ENCODE data around the gene ENOX1.

ENOX1 gene

GRCh38 chr13:43631106-43631505, 155.7 kb downstream of the ENOX1 start:
- no peak for TF ChIP-seq TAF1 (IDR thresholded peaks at IDR 0.05; ENCODE audit: borderline replicate concordance, insufficient read depth, low read length)
- no peak for TF ChIP-seq POLR2AphosphoS5 (IDR thresholded peaks at IDR 0.05; ENCODE audit: low read depth, low read length)
- no peak for TF ChIP-seq FOXP2 (optimal IDR thresholded peaks at IDR 0.05; ENCODE audit: borderline replicate concordance, extremely low read depth, extremely low read length, insufficient read depth)
- TF ChIP-seq SIN3A (IDR thresholded peaks at IDR 0.05; ENCODE audit: borderline replicate concordance, insufficient read depth, low read length) = no peak
- no peak for TF ChIP-seq REST (IDR thresholded peaks at IDR 0.05; ENCODE audit: insufficient read depth in 1 of 2, low read depth in 2 of 2, low read length in 2 of 2)

GRCh38 chr13:43629691-43630480, 156.9 kb downstream of the ENOX1 start:
- TF ChIP-seq REST (IDR thresholded peaks at IDR 0.05; ENCODE audit: insufficient read depth in 1 of 2, low read depth in 2 of 2, low read length in 2 of 2) (no peak), POLR2AphosphoS5 (IDR thresholded peaks at IDR 0.05; ENCODE audit: low read depth, low read length) (no peak), TAF1 (IDR thresholded peaks at IDR 0.05; ENCODE audit: borderline replicate concordance, insufficient read depth, low read length) (no peak), FOXP2 (optimal IDR thresholded peaks at IDR 0.05; ENCODE audit: borderline replicate concordance, extremely low read depth, extremely low read length, insufficient read depth) (no peak), SIN3A (IDR thresholded peaks at IDR 0.05; ENCODE audit: borderline replicate concordance, insufficient read depth, low read length) (no peak)

- TF ChIP-seq REST (IDR thresholded peaks at IDR 0.05; ENCODE audit: insufficient read depth in 1 of 2, low read depth in 2 of 2, low read length in 2 of 2) (no peak), FOXP2 (optimal IDR thresholded peaks at IDR 0.05; ENCODE audit: borderline replicate concordance, extremely low read depth, extremely low read length, insufficient read depth) (no peak), SIN3A (IDR thresholded peaks at IDR 0.05; ENCODE audit: borderline replicate concordance, insufficient read depth, low read length) (no peak), TAF1 (IDR thresholded peaks at IDR 0.05; ENCODE audit: borderline replicate concordance, insufficient read depth, low read length) (no peak), POLR2AphosphoS5 (IDR thresholded peaks at IDR 0.05; ENCODE audit: low read depth, low read length) (no peak)
These were observed 159.8 kb downstream of the ENOX1 start for GRCh38 chr13:43626994-43627393.

GRCh38 chr13:43614063-43614462, 172.7 kb downstream of the ENOX1 start:
- TF ChIP-seq SIN3A (IDR thresholded peaks at IDR 0.05; ENCODE audit: borderline replicate concordance, insufficient read depth, low read length) = no peak
- no peak for TF ChIP-seq REST (IDR thresholded peaks at IDR 0.05; ENCODE audit: insufficient read depth in 1 of 2, low read depth in 2 of 2, low read length in 2 of 2)
- TF ChIP-seq FOXP2 (optimal IDR thresholded peaks at IDR 0.05; ENCODE audit: borderline replicate concordance, extremely low read depth, extremely low read length, insufficient read depth) = no peak
- TF ChIP-seq TAF1 (IDR thresholded peaks at IDR 0.05; ENCODE audit: borderline replicate concordance, insufficient read depth, low read length) = no peak
- TF ChIP-seq POLR2AphosphoS5 (IDR thresholded peaks at IDR 0.05; ENCODE audit: low read depth, low read length) = no peak

All from PFSK-1 (cell line).